Loucy (cell line): ENCODE results near the gene MPRIP.

Experiments used
- EZH2phosphoT487 ChIP-seq: fragments of 200-600 bp; IDR thresholded peaks from 2 replicates; pipeline ENCODE4 v1.6.1; 2018; ENCODE audit warnings: antibody characterized with exemption, mild to moderate bottlenecking, moderate library complexity, borderline replicate concordance
- TF ChIP-seq, protein P1 (sequence below): fragments of 200-600 bp; sonication (generic); conservative IDR thresholded peaks from 2 replicates; pipeline ENCODE4 v1.5.1; 2014; ENCODE audit warnings: mild to moderate bottlenecking, antibody characterized with exemption, low read length

GRCh38 chr17:17051791-17052461 lies 9.7 kb downstream of the MPRIP start:
- TF ChIP-seq, protein P1, sequence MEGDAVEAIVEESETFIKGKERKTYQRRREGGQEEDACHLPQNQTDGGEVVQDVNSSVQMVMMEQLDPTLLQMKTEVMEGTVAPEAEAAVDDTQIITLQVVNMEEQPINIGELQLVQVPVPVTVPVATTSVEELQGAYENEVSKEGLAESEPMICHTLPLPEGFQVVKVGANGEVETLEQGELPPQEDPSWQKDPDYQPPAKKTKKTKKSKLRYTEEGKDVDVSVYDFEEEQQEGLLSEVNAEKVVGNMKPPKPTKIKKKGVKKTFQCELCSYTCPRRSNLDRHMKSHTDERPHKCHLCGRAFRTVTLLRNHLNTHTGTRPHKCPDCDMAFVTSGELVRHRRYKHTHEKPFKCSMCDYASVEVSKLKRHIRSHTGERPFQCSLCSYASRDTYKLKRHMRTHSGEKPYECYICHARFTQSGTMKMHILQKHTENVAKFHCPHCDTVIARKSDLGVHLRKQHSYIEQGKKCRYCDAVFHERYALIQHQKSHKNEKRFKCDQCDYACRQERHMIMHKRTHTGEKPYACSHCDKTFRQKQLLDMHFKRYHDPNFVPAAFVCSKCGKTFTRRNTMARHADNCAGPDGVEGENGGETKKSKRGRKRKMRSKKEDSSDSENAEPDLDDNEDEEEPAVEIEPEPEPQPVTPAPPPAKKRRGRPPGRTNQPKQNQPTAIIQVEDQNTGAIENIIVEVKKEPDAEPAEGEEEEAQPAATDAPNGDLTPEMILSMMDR, result no peak
- TF ChIP-seq EZH2phosphoT487, result no peak
